ENCODE data around the gene WDR54. TPM values are rescaled to one million over a fixed set of nuclear protein-coding genes. Genes with fewer than 3 reads are reported as not detected.
A peak's percentile ranks its signal among the peaks of the same experiment; 100 is the strongest.

Gene WDR54
- total RNA-seq, 1 donor from 2014 or later: 30.2 TPM

- H3K4me3 Mint-ChIP-seq (ENCODE audit: low read depth): no peak overlapping the region
- no peaks in the 10 kb centered on the region for H3K36me3 Mint-ChIP-seq (ENCODE audit: insufficient read depth)
- no peaks in the 10 kb centered on the region for H3K27me3 Mint-ChIP-seq
- DNase-seq (ENCODE audit: low spot score, unreplicated experiment): no peak
- H3K4me1 Mint-ChIP-seq (ENCODE audit: low read depth): peaks cover 11% of the 10 kb centered on the region
- no peak overlapping the region for H3K27ac Mint-ChIP-seq
- TF ChIP-seq, protein P1, sequence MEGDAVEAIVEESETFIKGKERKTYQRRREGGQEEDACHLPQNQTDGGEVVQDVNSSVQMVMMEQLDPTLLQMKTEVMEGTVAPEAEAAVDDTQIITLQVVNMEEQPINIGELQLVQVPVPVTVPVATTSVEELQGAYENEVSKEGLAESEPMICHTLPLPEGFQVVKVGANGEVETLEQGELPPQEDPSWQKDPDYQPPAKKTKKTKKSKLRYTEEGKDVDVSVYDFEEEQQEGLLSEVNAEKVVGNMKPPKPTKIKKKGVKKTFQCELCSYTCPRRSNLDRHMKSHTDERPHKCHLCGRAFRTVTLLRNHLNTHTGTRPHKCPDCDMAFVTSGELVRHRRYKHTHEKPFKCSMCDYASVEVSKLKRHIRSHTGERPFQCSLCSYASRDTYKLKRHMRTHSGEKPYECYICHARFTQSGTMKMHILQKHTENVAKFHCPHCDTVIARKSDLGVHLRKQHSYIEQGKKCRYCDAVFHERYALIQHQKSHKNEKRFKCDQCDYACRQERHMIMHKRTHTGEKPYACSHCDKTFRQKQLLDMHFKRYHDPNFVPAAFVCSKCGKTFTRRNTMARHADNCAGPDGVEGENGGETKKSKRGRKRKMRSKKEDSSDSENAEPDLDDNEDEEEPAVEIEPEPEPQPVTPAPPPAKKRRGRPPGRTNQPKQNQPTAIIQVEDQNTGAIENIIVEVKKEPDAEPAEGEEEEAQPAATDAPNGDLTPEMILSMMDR (IDR thresholded peaks at IDR 0.05; ENCODE audit: unreplicated experiment): no peak
- H3K9me3 Mint-ChIP-seq (ENCODE audit: low read depth): no peaks in the 10 kb centered on the region
These were observed 37.5 kb upstream of the WDR54 start for GRCh38 chr2:74384051-74384450.

DNA sequence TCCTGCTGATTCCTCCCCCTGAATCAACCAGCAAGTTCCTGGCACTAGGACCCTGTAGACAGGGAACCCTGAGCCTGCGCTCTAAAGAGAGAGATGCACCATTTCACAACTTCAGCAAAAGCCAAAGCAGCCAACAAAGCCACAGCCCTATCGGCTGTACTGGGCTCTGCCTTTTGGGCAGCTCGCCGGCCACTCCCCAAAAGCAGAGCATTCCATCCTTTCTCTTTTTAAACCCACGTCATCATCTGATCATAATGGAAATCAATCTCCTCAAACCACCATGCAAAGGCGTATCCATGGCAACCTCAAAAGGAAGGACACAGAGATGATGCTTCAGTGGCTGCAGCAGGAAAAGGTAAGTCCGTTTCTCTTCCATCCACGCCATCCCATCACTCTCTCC is 36.1 kb upstream of the WDR54 start:
- DNase-seq (ENCODE audit: low spot score, unreplicated experiment): no peak
- Mint-ChIP-seq H3K4me1 (ENCODE audit: low read depth) (peaks cover 4% of the 10 kb centered on the region), H3K4me3 (ENCODE audit: low read depth) (no peak overlapping the region), H3K27me3 (no peaks in the 10 kb centered on the region), H3K27ac (no peak overlapping the region), H3K36me3 (ENCODE audit: insufficient read depth) (no peaks in the 10 kb centered on the region), H3K9me3 (ENCODE audit: low read depth) (no peaks in the 10 kb centered on the region)
- TF ChIP-seq, protein P1 (IDR thresholded peaks at IDR 0.05; ENCODE audit: unreplicated experiment): no peak

DNA sequence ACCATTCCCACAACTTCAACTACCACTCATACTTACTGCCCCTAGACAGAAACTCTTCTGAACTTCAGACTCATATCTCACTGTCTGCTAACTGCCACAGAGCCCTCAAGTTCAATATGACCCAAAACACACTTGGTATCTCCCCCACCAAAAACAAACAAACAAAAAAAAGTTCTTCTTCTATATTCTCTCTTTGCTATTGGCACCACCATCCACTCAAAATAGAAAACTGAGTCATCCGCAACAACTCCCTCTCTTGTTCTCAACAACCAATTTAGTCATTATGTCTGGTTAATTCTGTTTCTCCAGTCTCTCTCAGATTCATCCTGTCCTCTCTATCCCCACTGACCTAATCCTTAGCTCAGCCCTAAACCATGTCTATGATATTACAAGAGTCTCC is 34.2 kb upstream of the WDR54 start:
- no peak overlapping the region for H3K27ac Mint-ChIP-seq
- DNase-seq (ENCODE audit: low spot score, unreplicated experiment): no peak
- no peaks in the 10 kb centered on the region for H3K36me3 Mint-ChIP-seq (ENCODE audit: insufficient read depth)
- TF ChIP-seq, protein P1 (IDR thresholded peaks at IDR 0.05; ENCODE audit: unreplicated experiment): no peak
- H3K27me3 Mint-ChIP-seq: no peaks in the 10 kb centered on the region
- no peaks in the 10 kb centered on the region for H3K9me3 Mint-ChIP-seq (ENCODE audit: low read depth)
- H3K4me1 Mint-ChIP-seq (ENCODE audit: low read depth): peaks cover 5% of the 10 kb centered on the region
- no peak overlapping the region for H3K4me3 Mint-ChIP-seq (ENCODE audit: low read depth)

DNA sequence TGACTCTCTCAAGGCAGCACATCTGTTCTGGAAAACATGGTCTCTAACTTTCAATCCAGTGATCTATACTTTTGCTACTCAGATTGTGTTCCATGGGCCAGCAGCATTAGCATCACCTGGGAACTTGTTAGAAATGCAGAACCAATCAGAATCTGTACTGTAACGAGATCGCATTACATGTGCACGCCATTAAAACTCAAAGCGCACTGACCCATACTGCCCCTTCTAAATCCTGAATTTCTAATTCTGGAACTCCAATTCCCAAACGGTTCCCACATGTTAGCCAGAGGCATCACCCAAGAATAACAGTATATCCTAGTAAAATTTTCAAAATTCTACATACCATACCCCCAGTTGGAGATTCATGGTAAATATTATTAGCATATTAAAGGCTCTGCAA is 30.9 kb upstream of the WDR54 start:
- H3K27ac Mint-ChIP-seq: no peak overlapping the region

GRCh38 chr2:74391209-74391579 is 30.3 kb upstream of the WDR54 start:
- peak overlapping the region; percentile 100 for H3K27ac Mint-ChIP-seq
- H3K4me1 Mint-ChIP-seq (ENCODE audit: low read depth): peaks cover 5% of the 10 kb centered on the region
- H3K36me3 Mint-ChIP-seq (ENCODE audit: insufficient read depth): no peaks in the 10 kb centered on the region
- H3K4me3 Mint-ChIP-seq (ENCODE audit: low read depth): no peak overlapping the region
- H3K9me3 Mint-ChIP-seq (ENCODE audit: low read depth): no peaks in the 10 kb centered on the region
- TF ChIP-seq, protein P1 (IDR thresholded peaks at IDR 0.05; ENCODE audit: unreplicated experiment): no peak
- DNase-seq (ENCODE audit: low spot score, unreplicated experiment): no peak
- H3K27me3 Mint-ChIP-seq: no peaks in the 10 kb centered on the region

More for the DNA sequence above, 30.9 kb upstream of the WDR54 start:
- Mint-ChIP-seq H3K4me3 (ENCODE audit: low read depth) (no peak overlapping the region), H3K4me1 (ENCODE audit: low read depth) (peaks cover 5% of the 10 kb centered on the region), H3K27me3 (no peaks in the 10 kb centered on the region), H3K36me3 (ENCODE audit: insufficient read depth) (no peaks in the 10 kb centered on the region), H3K9me3 (ENCODE audit: low read depth) (no peaks in the 10 kb centered on the region)
- DNase-seq (ENCODE audit: low spot score, unreplicated experiment): no peak
- TF ChIP-seq, protein P1 (IDR thresholded peaks at IDR 0.05; ENCODE audit: unreplicated experiment): no peak

All from progenitor cell of endocrine pancreas (in vitro differentiated cells).